ENCODE data around the gene SLC6A12. TPM values are rescaled to one million over a fixed set of nuclear protein-coding genes. Genes with fewer than 3 reads are reported as not detected.

Gene SLC6A12
- total RNA-seq, 1 experiment from 2014 or later, result not detected

GRCh38 chr12:212715-213526 lies 1.0 kb downstream of the SLC6A12 start:
- Histone ChIP-seq H2AFZ (no peak overlapping the region), H3K4me1 (replicated peaks; ENCODE audit: insufficient read depth) (no peaks in the 10 kb centered on the region), H3K4me3 (no peak overlapping the region), H3K79me2 (ENCODE audit: low read depth) (no peaks in the 10 kb centered on the region), H3K36me3 (ENCODE audit: low read depth) (no peaks in the 10 kb centered on the region), H3K27ac (no peak overlapping the region), H3K4me2 (no peak overlapping the region), H3F3A (ENCODE audit: insufficient read depth, low read depth) (no peaks in the 10 kb centered on the region), H3K27me3 (ENCODE audit: insufficient read depth, low read depth) (peaks cover 89% of the 10 kb centered on the region), H3K9me3 (ENCODE audit: insufficient read depth, low read depth) (no peaks in the 10 kb centered on the region), H4K20me1 (ENCODE audit: insufficient read depth) (no peaks in the 10 kb centered on the region), H3K9me2 (ENCODE audit: insufficient read depth) (no peaks in the 10 kb centered on the region)
- no TSS peak for BruUV-seq (replicated peaks)
- POLR2A ChIA-PET (ENCODE audit: unreplicated experiment), result no interaction called here
- intact Hi-C loops (cut with micrococcal nuclease; ENCODE audit: unreplicated experiment), result no loop called here
- DNase-seq, result no peak
- TF ChIP-seq CTCF (conservative IDR thresholded peaks at IDR 0.05) (no peak), EZH2 (IDR thresholded peaks at IDR 0.05; ENCODE audit: low read depth) (no peak)
- CTCF ChIA-PET, result interaction anchor here (0.6 kb wide), 1 partner anchor 153 kb away, joined by 4 read pairs; no protein-coding TSS in a partner anchor

GRCh38 chr12:212415-212714 lies 1.6 kb downstream of the SLC6A12 start:
- peaks cover 88% of the 10 kb centered on the region for H3K27me3 ChIP-seq (ENCODE audit: insufficient read depth, low read depth)
- ChIA-PET POLR2A (ENCODE audit: unreplicated experiment) (no interaction called here), CTCF (no interaction called here)
- H3K4me3 ChIP-seq, result no peak overlapping the region
- H2AFZ ChIP-seq, result no peak overlapping the region
- no TSS peak for BruUV-seq (replicated peaks)
- no peak overlapping the region for H3K4me2 ChIP-seq
- no peaks in the 10 kb centered on the region for H4K20me1 ChIP-seq (ENCODE audit: insufficient read depth)
- intact Hi-C loops (cut with micrococcal nuclease; ENCODE audit: unreplicated experiment), result no loop called here
- H3K9me2 ChIP-seq (ENCODE audit: insufficient read depth), result no peaks in the 10 kb centered on the region
- no peaks in the 10 kb centered on the region for H3F3A ChIP-seq (ENCODE audit: insufficient read depth, low read depth)
- H3K4me1 ChIP-seq (replicated peaks; ENCODE audit: insufficient read depth), result no peaks in the 10 kb centered on the region
- H3K9me3 ChIP-seq (ENCODE audit: insufficient read depth, low read depth), result no peaks in the 10 kb centered on the region
- no peak overlapping the region for H3K27ac ChIP-seq
- no peaks in the 10 kb centered on the region for H3K36me3 ChIP-seq (ENCODE audit: low read depth)
- no peak for DNase-seq
- no peaks in the 10 kb centered on the region for H3K79me2 ChIP-seq (ENCODE audit: low read depth)
- TF ChIP-seq CTCF (conservative IDR thresholded peaks at IDR 0.05) (no peak), EZH2 (IDR thresholded peaks at IDR 0.05; ENCODE audit: low read depth) (no peak)

- ChIA-PET POLR2A (ENCODE audit: unreplicated experiment) (no interaction called here), CTCF (no interaction called here)
- DNase-seq, result no peak
- no peak overlapping the region for H3K27ac ChIP-seq
- no peak overlapping the region for H3K4me3 ChIP-seq
- H3K9me3 ChIP-seq (ENCODE audit: insufficient read depth, low read depth), result no peaks in the 10 kb centered on the region
- no TSS peak for BruUV-seq (replicated peaks)
- no peak overlapping the region for H2AFZ ChIP-seq
- H3K27me3 ChIP-seq (ENCODE audit: insufficient read depth, low read depth), result peaks cover 89% of the 10 kb centered on the region
- no peaks in the 10 kb centered on the region for H3K36me3 ChIP-seq (ENCODE audit: low read depth)
- TF ChIP-seq CTCF (conservative IDR thresholded peaks at IDR 0.05) (no peak), EZH2 (IDR thresholded peaks at IDR 0.05; ENCODE audit: low read depth) (no peak)
- H3K79me2 ChIP-seq (ENCODE audit: low read depth), result no peaks in the 10 kb centered on the region
- H3K9me2 ChIP-seq (ENCODE audit: insufficient read depth), result no peaks in the 10 kb centered on the region
- no peaks in the 10 kb centered on the region for H3F3A ChIP-seq (ENCODE audit: insufficient read depth, low read depth)
- H4K20me1 ChIP-seq (ENCODE audit: insufficient read depth), result no peaks in the 10 kb centered on the region
- H3K4me2 ChIP-seq, result no peak overlapping the region
- no peaks in the 10 kb centered on the region for H3K4me1 ChIP-seq (replicated peaks; ENCODE audit: insufficient read depth)
- intact Hi-C loops (cut with micrococcal nuclease; ENCODE audit: unreplicated experiment), result no loop called here
Observed at GRCh38 chr12:211639-212414, 2.1 kb downstream of the SLC6A12 start.
